Fibroblast of the aortic adventitia (primary cell): Measurements from ENCODE around the gene ERC1. TPM values are rescaled to one million over a fixed set of nuclear protein-coding genes. Genes with fewer than 3 reads are reported as not detected.

Source experiments
- DNase-seq: peaks from one replicate; pipeline ENCODE4 v3.0.0-alpha.2; 2010; ENCODE audit warnings: low read depth
- H3K4me3 ChIP-seq: 2 replicates; pipeline ENCODE4 v1.5.1; 2011; ENCODE audit warnings: low read depth, mild to moderate bottlenecking, control low read depth, low read length, moderate library complexity
- total RNA-seq: library from RNA; depleted of rRNA; stranded (reverse); fragments of >200 nt; gene quantifications from 2 replicates; pipeline ENCODE4 v1.2.3, GENCODE V29; 2012; ENCODE audit warnings: low replicate concordance
- TF ChIP-seq, protein P1 (sequence below): IDR thresholded peaks from 2 replicates; pipeline ENCODE4 v1.5.1; 2011; ENCODE audit warnings: mild to moderate bottlenecking, low read length, control low read depth, inconsistent platforms; ENCODE audit not compliant: insufficient read depth

ERC1 gene
- total RNA-seq, 1 donor, result 50.9 TPM

GRCh38 chr12:1542599-1542998 is 551.6 kb downstream of the ERC1 start:
- TF ChIP-seq, protein P1, sequence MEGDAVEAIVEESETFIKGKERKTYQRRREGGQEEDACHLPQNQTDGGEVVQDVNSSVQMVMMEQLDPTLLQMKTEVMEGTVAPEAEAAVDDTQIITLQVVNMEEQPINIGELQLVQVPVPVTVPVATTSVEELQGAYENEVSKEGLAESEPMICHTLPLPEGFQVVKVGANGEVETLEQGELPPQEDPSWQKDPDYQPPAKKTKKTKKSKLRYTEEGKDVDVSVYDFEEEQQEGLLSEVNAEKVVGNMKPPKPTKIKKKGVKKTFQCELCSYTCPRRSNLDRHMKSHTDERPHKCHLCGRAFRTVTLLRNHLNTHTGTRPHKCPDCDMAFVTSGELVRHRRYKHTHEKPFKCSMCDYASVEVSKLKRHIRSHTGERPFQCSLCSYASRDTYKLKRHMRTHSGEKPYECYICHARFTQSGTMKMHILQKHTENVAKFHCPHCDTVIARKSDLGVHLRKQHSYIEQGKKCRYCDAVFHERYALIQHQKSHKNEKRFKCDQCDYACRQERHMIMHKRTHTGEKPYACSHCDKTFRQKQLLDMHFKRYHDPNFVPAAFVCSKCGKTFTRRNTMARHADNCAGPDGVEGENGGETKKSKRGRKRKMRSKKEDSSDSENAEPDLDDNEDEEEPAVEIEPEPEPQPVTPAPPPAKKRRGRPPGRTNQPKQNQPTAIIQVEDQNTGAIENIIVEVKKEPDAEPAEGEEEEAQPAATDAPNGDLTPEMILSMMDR, result no peak
- no peak for DNase-seq
- no peak overlapping the region for H3K4me3 ChIP-seq

DNA sequence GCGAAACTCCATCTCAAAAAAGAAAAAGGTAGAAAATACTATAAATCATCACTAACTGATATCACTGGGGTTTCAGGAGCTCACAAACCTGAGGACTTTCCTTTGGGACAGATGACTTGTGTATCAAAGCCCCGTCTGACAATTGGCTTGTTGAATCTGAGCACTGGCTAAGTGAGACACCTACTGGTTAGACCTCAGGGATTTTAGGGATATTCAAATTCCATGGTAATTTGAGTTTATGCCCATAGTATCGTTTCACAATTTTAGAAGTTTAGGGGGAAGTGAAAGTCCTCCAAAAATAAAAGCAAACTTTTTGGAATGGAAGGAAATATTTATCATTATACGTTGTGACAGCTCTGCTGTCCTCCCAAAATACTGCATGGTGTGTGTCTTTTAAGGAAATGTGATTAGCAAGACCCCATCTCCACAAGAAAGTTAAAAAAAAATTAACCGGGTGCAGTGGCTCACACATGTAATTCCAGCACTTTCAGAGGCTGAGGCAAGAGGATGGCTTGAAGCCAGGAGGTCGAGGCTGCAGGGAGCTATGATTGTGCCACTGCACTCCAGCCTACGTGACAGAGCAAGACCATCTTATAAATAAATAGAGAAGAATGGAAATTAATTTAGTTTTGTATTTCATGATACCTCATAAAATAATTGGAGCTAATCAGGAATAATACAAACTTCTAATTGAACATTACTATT is 554.1 kb downstream of the ERC1 start:
- TF ChIP-seq, protein P1, result peak; percentile 42
- peak; percentile 67 for DNase-seq
- no peak overlapping the region for H3K4me3 ChIP-seq

Other genes starting within 250 kb of the ERC1 start
- 57.8 and 91.7 TPM in 2 replicates for gene WNK1, start 238.6 kb upstream of the ERC1 start, total RNA-seq
- gene RAD52, start 41.5 kb upstream of the ERC1 start, total RNA-seq, result 8.0 and 10.8 TPM in 2 replicates